Measurements from ENCODE around the gene AHNAK2. TPM values are rescaled to one million over a fixed set of nuclear protein-coding genes. Genes with fewer than 3 reads are reported as not detected.

AHNAK2 gene
- total RNA-seq, 1 donor, result under 0.01 TPM

DNA sequence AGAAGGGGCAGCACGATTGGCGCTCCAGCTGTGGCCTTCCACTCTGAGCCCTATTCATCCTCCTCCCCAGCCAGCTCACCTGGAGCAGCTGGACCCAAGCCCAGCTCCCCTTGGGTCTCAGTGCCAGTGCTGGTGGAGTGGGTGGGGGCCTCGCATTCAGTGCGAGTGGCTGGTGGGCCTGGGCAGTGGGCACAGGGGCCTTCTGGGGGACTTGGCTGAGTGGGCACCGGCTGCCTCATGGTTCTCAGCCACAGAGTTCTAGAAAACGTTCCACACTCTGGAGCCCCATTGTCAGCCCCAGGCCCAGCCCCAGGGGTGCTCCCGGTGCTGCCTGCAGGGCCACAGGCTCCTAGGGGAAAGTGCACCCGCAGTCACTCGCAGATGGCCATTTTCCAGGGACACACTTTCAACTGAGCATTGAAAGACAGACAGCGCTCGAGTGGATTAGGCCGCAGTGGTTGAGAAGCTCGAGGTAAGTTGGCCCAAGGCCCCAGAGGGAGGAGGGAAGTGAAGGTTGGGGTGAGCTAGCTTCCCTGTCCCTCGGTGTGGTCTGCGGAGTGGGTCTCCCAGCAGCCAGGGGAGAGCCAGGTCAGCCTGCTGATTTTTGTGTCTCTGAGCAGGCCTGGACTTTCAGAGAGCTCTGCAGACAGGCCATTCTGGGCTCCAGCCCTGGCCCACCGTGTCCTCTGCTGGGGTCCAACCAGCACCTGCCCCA is 11.2 kb upstream of the AHNAK2 start:
- no peak for DNase-seq (ENCODE audit: low read depth in 2 of 3, low spot score in 2 of 3)

DNA sequence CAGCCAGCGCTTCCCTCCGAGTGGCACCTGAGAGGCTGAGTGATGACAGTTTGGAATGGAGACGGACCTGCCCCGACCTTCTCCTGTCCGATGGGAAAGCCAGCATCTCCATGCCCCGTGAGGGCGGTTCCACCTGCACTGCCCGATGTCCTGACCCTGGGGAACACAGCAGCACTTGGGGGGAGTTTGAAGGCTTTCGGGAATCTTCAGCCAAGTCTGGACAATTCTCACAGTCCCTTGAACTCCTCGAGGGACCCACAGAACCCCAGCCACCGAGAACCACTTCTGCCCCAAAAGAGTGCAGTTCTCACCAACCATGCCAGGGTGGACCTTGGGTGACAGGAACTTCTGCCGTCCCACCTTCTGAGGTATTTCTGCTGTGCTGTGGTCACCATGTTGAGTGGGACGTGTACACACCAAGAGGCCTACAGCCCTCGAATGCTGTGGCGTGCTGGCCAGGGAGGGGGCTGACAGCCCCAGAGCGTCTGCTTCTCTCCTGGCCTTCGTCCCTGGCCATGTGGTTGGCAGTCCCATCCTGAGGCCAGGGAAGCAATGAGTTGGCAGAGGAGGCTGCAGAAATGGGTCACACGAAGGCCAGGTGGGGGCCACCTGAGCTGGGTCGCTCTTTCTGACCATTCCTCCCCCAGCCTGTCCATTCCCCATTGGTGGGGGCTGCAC is 8.5 kb upstream of the AHNAK2 start:
- no peak for DNase-seq (ENCODE audit: low read depth in 2 of 3, low spot score in 2 of 3)

GRCh38 chr14:104985675-104986486 is 7.7 kb upstream of the AHNAK2 start, which contains the start of gene CLBA1:
Gene CLBA1 (plus strand): TSS chr14:104985788. CDS start chr14:104986432, 644 bp downstream.
- peak; percentile 88 to 93 (median 93) for DNase-seq (ENCODE audit: low read depth in 2 of 3, low spot score in 2 of 3)

DNA sequence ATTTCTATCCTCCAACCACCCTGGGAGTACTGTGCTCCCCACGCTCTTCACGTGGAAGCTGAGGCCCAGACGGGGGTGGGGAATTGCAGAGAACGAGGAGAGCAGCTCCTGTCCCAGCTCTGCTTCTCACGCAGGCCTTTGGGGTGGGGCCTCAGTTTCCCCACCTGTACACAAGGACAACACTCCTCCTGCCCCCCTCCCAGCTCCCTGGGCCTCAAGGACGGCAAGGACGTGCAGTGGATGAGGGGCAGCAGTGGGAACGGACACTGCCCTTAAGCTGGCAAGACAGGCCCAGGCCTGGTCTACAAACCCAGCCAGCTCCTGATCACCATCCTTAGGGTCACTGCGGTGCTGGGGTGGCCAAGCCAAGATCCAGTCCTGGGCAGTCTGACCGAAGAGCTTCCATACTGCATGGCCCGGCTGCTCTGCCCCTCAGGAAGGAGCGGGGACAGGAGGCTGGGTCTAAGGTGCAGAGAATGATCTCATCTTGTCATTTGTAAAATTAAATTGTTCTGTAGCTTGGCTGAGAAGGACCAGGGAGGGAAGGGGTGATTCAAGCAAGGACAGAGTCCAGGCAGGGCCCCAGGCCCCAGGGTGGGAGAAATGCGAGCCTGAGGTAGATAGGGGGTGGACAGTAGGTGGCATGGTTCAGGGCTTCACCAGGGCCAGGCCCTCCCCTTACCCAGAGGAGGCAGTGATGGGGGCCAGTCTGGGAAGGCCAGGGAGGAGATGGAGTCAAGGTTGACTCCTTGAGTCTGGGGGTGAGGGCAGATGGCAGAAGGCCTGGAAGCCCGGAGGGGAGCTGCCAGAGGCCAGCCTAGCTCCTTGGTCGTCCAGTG is 6.1 kb upstream of the AHNAK2 start:
- DNase-seq (ENCODE audit: low read depth in 2 of 3, low spot score in 2 of 3), result no peak

DNA sequence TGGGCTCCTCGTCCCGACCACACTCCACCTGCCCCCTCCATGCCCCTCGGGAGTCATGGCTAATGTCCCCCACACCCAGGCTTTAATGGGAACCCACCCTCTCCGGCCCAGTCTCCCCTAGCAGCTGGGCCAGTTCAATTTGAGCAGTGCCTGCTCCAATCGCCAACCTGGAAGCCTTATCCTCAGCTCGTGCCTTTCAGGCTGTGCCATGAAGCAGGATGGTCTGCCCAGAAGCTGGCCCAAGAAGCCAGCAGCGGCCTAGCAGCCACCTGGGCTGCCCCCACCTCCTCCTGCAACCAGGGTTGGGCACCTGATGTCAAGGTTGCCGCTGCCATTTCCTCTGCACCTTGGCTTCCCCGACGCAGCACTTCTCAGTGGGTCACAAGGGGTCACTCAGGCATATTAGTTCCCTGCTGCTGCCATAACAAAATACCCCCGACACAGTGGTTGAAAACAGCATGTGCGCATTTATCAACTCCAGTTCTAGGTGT is 5.1 kb upstream of the AHNAK2 start:
- DNase-seq (ENCODE audit: low read depth in 2 of 3, low spot score in 2 of 3), result no peak

GRCh38 chr14:104982548-104983230 is 4.5 kb upstream of the AHNAK2 start:
- no peak for DNase-seq (ENCODE audit: low read depth in 2 of 3, low spot score in 2 of 3)

GRCh38 chr14:104981699-104982541 is 3.7 kb upstream of the AHNAK2 start:
- DNase-seq (ENCODE audit: low read depth in 2 of 3, low spot score in 2 of 3), result no peak

GRCh38 chr14:104980611-104981531 is 2.7 kb upstream of the AHNAK2 start:
- no peak for DNase-seq (ENCODE audit: low read depth in 2 of 3, low spot score in 2 of 3)

DNA sequence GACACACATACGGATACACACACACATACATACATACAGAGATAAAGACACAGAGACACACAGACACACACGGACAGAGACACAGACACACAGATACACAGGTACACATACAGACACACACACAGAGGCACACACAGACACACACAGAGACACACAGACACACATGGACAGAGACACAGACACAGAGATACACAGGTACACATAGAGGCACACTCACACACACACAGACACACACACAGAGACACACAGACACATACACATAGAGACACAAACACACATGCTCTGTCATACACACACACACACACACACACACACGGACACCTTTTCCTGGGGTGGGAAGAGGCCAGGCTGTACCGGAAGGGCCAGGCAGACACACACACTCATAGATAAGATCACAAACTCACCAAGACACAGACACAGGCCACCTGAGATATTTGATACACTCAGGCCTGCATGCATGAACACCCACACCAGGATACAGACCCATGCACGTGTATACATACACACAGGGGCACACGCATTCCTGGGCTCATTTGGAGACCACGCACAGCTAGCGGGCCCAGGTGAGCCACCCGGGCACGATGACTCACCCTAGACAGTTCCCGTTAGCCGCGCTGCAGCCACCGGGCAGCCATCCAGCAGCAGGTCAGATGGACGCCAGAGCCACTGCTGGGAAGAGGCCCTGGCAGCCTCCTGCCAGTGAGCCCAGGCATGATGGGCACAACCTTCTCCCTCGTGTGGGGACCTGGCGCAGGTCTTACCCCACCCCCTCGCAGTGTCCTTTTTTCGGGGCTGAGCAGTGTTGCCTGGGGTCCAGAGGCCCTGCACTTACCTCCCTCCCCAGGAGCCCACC is 1.8 kb upstream of the AHNAK2 start:
- DNase-seq (ENCODE audit: low read depth in 2 of 3, low spot score in 2 of 3), result no peak

DNA sequence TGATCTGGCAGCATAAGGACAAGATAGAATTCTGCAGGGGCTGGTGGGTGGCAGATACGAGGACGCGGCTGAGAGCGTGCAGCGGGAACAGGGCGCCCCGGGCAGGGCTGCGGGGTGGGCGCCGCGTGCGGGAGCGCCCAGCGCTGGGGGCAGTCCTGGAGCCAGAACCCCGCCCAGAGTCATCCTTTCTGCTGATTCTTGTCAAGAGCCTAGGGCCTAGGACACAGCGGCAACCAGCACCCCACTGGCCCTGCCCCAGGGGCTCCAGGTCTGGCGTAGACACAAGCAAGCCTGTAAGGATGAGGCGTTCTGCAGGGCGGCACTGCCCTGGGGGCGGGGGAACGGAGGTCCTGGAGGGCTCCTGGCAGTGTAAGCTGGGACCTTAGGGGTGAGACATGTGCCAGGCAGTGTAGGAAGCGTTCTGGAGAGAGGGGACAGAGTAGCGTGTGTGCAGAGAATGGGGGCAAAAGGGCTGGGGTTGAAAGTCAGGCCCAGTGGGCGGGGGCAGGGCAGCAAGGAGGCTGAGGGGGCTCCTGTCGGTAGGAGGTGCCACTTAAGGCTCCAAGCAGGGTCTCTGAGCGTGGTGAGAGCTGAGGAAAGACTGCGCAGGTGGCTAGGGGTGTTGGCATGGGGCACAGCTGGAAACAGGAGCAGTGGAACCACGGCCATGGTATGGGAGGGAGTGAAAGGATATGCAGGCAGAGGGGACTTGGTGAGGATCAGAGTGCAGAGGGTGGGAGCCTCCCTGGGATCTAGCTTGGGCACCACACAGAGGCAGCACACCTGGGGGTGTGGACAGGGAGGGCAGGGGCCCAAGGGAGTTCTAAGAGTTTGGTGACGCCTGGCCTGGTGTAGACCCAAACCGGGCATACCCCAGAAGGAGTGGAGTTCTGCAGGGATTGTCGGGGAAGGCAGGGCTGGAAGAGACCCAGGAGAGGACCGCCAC is 845 bp upstream of the AHNAK2 start:
- DNase-seq (ENCODE audit: low read depth in 2 of 3, low spot score in 2 of 3), result no peak

DNA sequence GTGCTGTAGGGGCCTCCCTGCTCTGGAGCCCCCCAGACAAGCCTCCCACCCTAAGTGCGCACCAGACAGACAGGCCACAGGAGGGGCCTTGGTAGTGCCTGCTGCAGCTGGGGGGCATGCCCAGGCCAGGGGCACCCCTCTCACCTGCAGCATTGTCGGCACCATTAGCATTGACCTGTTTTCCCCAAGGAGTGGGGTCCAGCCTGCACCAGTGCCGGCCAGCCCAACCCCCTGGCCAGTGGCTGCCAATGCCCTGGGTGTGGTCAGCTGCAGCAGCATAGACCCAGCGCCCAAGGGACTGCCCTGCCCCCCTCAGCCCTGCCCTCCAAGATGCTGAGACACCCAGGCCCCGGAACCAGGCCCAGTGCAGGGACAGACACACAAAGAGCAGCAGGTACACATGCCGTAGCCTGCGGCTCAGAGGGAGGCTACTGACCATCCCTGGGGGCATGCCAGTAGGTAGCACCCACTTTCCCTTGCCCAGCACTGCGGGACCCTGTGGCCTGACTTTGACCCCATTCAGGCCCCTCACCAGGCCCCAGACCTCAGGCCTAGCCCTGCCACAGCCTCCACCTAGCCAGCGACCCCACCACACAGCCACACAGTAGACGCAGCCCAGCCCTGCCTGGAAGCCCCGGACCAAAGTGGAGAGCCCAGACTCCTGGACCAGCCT is 1.0 kb downstream of the AHNAK2 start:
- no peak for DNase-seq (ENCODE audit: low read depth in 2 of 3, low spot score in 2 of 3)

- DNase-seq (ENCODE audit: low read depth in 2 of 3, low spot score in 2 of 3), result peak; percentile 76 to 84 (median 76)
Measured at GRCh38 chr14:104976198-104977007, 1.8 kb downstream of the AHNAK2 start.

- peak in 2 of 3 donors; percentile 38 to 49 for DNase-seq (ENCODE audit: low read depth in 2 of 3, low spot score in 2 of 3)
Measured at GRCh38 chr14:104975481-104976197, 2.5 kb downstream of the AHNAK2 start.

Data from hematopoietic multipotent progenitor cell (in vitro differentiated cells).